PC-9 (cell line): Measurements from ENCODE around the gene LRFN2.

Experiments used
- CTCF ChIP-seq: fragments of 200-600 bp; sonication (generic); conservative IDR thresholded peaks from 2 replicates; pipeline ENCODE4 v1.6.1; 2017; ENCODE audit warnings: mixed run types, antibody characterized with exemption, mild to moderate bottlenecking, moderate library complexity
- EZH2 ChIP-seq: fragments of 200-600 bp; sonication (generic); IDR thresholded peaks from 2 replicates; pipeline ENCODE4 v1.8.0; 2017; ENCODE audit warnings: antibody characterized with exemption, low read depth

- TF ChIP-seq CTCF (no peak), EZH2 (no peak)
These were observed 86.9 kb downstream of the LRFN2 start for GRCh38 chr6:40500227-40500626.
